Right lobe of liver (tissue), 6 donors: ENCODE data around the gene BPIFB2. TPM values are rescaled to one million over a fixed set of nuclear protein-coding genes. Genes with fewer than 3 reads are reported as not detected.
A peak's percentile ranks its signal among the peaks of the same experiment; 100 is the strongest.

Source experiments
- ATAC-seq, 4 donors: fragments of 200-7000 bp; cut with Tn5 transposase; one replicate each; pipeline ENCODE4 v1.9.1; 2020; ENCODE audit warnings: mild to moderate bottlenecking in 4 of 4, moderate library complexity in 4 of 4
- DNase-seq, 3 donors: peaks; one replicate each; pipeline ENCODE4 v3.0.0-alpha.2; 2020
- H3K27ac ChIP-seq, 3 donors: fragments of 200-600 bp; one replicate each; pipeline ENCODE4 v1.8.0; 2022
- H3K27me3 ChIP-seq, 2 donors: fragments of 200-600 bp; one replicate each; pipeline ENCODE4 v1.8.0; 2022
- H3K36me3 ChIP-seq, 4 donors: fragments of 200-600 bp; sonication (generic) in 1 of 4; one replicate each; pipeline versions ENCODE4 v1.5.1 to v1.8.0; 2017 to 2022; ENCODE audit warnings: control low read depth in 1 of 4
- H3K4me1 ChIP-seq, 4 donors: fragments of 200-600 bp; sonication (generic) in 1 of 4; one replicate each; pipeline versions ENCODE4 v1.5.1 to v1.8.0; 2017 to 2022; ENCODE audit warnings: control low read depth in 1 of 4
- H3K4me3 ChIP-seq, 3 donors: fragments of 200-600 bp; one replicate each; pipeline ENCODE4 v1.8.0; 2022
- H3K9me3 ChIP-seq, 4 donors: fragments of 200-600 bp; sonication (generic) in 1 of 4; one replicate each; pipeline versions ENCODE4 v1.5.1 to v1.8.0; 2017 to 2022; ENCODE audit warnings: control low read depth in 1 of 4
- CTCF ChIP-seq, 4 donors: fragments of 200-600 bp in 3 of 4; fragments of 450-650 bp in 1 of 4; IDR thresholded peaks; one replicate each; pipeline versions ENCODE4 v1.5.1 to v1.8.0; 2016 to 2022; ENCODE audit warnings: antibody characterized with exemption in 4 of 4, mild to moderate bottlenecking in 2 of 4
- POLR2A ChIP-seq: fragments of 450-650 bp; IDR thresholded peaks from one replicate; pipeline ENCODE4 v1.6.1; 2017; ENCODE audit warnings: antibody characterized with exemption, mild to moderate bottlenecking
- WGBS: methylation state at CpG from one replicate; pipeline ENCODE4 v1.1.6; 2018; ENCODE audit warnings: low coverage, low lambda C conversion rate; ENCODE audit not compliant: insufficient coverage; ENCODE audit errors: missing lambda C conversion rate; 5-methylcytosine and 5-hydroxymethylcytosine counted together
- intact Hi-C, 2 donors: fragments of 100-400 bp; cut with DNase I; formaldehyde crosslinking; loops; one replicate each; pipeline versions ENCODE4 v1.11.2 to v1.14.1; 2022
- total RNA-seq, 6 experiments: library from RNA; depleted of rRNA in 2 of 6; stranded (reverse); fragments of >200 nt in 2 of 6; fragmentation: NEBNext Ultra II Directional in 3 of 6; extraction: Animal tissue kit (Norgen Biotek cat#: 25700) in 3 of 6; gene quantifications; one replicate each; pipeline versions ENCODE4 v1.1.0 to v1.2.4, GENCODE V29; 2016 to 2023
- donor health status: DM: no; HTN: yes; CAD: no.
- donor health status: DM: no; HTN: no; CAD: no.
- donor health status: DM: no; HTN: no; CAD: no.
- donor health status: DM: no; HTN: yes; CAD: no.
- donor health status: DM: no; HTN: yes; CAD: no.

BPIFB2 gene
- total RNA-seq, 6 experiments from 2014 or later = 0.12 TPM; not detected in 5

GRCh38 chr20:33008336-33009213, 1.1 kb downstream of the BPIFB2 start:
- no peak overlapping the region for H3K4me3 ChIP-seq
- H3K36me3 ChIP-seq = no peaks in the 10 kb centered on the region
- ATAC-seq = no peak
- no peaks in the 10 kb centered on the region for H3K9me3 ChIP-seq
- 84% methylated on average over 9 of the region's 23 CpGs for WGBS
- no peak for DNase-seq
- TF ChIP-seq CTCF (IDR thresholded peaks at IDR 0.05) (no peak), POLR2A (no peak)
- H3K4me1 ChIP-seq = peaks cover 0 to 8% (median 0%) of the 10 kb centered on the region in 4 donors
- no peak overlapping the region for H3K27ac ChIP-seq
- no peaks in the 10 kb centered on the region for H3K27me3 ChIP-seq
- intact Hi-C loops = no loop called here

GRCh38 chr20:33009214-33010132, 2.0 kb downstream of the BPIFB2 start:
- peaks cover 0 to 8% (median 0%) of the 10 kb centered on the region in 4 donors for H3K4me1 ChIP-seq
- WGBS = 45% methylated on average over 7 of the region's 19 CpGs
- DNase-seq = no peak
- no peak overlapping the region for H3K4me3 ChIP-seq
- no peaks in the 10 kb centered on the region for H3K36me3 ChIP-seq
- intact Hi-C loops = no loop called here
- TF ChIP-seq CTCF (IDR thresholded peaks at IDR 0.05) (no peak), POLR2A (no peak)
- peak in 1 of 4 donors; percentile 28 for ATAC-seq
- H3K27ac ChIP-seq = no peak overlapping the region
- no peaks in the 10 kb centered on the region for H3K27me3 ChIP-seq
- H3K9me3 ChIP-seq = no peaks in the 10 kb centered on the region

- 39% methylated on average over 5 of the region's 5 CpGs for WGBS
Observed at GRCh38 chr20:33010133-33010504, 2.6 kb downstream of the BPIFB2 start.

More at GRCh38 chr20:33010133-33010504, 2.6 kb downstream of the BPIFB2 start:
- H3K36me3 ChIP-seq = no peaks in the 10 kb centered on the region
- TF ChIP-seq CTCF (IDR thresholded peaks at IDR 0.05) (no peak), POLR2A (no peak)
- no peaks in the 10 kb centered on the region for H3K9me3 ChIP-seq
- ATAC-seq (no peak), DNase-seq (no peak)
- intact Hi-C loops = no loop called here
- H3K4me1 ChIP-seq = peaks cover 0 to 8% (median 0%) of the 10 kb centered on the region in 4 donors
- no peak overlapping the region for H3K27ac ChIP-seq
- no peaks in the 10 kb centered on the region for H3K27me3 ChIP-seq
- no peak overlapping the region for H3K4me3 ChIP-seq
